ENCODE results near the gene ACOXL. TPM values are rescaled to one million over a fixed set of nuclear protein-coding genes. Genes with fewer than 3 reads are reported as not detected.

The ACOXL gene
- total and polyA plus RNA-seq, 2 of the 8 experiments (the other 6 are each of a cell fraction or from before 2014, with no cell fraction given) = 11.4 to 20.6 TPM

DNA sequence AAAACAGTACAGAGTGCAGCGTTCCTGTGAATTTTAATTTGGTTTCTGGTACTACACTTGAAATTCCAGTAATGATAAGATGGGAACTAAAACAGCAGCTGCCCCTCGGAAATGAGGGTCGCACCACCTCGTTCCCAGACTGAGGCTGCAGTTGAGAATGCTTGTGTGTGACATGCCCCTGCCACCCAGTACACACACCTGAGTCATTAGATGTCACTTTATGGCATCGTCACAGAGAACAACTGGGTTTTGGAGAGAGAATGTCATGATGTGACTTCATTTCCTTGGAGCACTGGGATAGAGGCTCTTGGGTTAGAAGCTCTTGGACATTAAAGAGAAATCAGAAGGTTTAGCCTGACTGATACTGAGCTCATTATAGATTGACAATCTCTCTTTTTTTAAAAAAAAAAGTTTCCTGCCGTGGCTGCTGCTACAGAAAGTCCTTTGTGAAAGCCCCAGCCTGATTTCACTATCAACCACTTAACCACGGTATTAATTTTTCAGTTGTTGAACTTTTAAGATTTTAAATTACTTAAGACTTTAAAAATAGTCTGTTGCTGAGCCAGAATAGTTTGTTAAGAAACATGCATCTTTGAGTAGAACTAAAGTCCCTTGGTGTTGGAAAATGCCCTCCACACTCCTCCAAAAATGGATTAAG lies 412.9 kb downstream of the ACOXL start:
- Histone ChIP-seq H3K27ac (ENCODE audit: low read depth, low read length) (no peak overlapping the region), H3K9me3 (ENCODE audit: insufficient read depth in 2 of 2, low read depth in 1 of 2, low read length in 1 of 2) (no peaks in the 10 kb centered on the region), H4K8ac (ENCODE audit: extremely low read depth, insufficient read depth, low read length) (no peak overlapping the region), H3K4me1 (replicated peaks in 1 of 4; ENCODE audit: control insufficient read depth in 3 of 4, insufficient read depth in 4 of 4, low read length in 3 of 4) (0 out of 7 replicates have a peak, but pooled peaks cover 0 to 3% (median 0%) of the 10 kb centered on the region in 4 experiments), H2BK120ac (replicated peaks; ENCODE audit: low read depth, low read length) (no peak overlapping the region), H2BK5ac (ENCODE audit: low read depth, low read length) (no peak overlapping the region), H3K36me3 (ENCODE audit: control insufficient read depth in 2 of 4, insufficient read depth in 4 of 4, low read length in 3 of 4) (peaks cover 0 to 21% (median 5%) of the 10 kb centered on the region in 4 experiments; a peak in 3 of 8 replicates), H2BK15ac (ENCODE audit: low read length) (no peak overlapping the region), H3K4ac (replicated peaks; ENCODE audit: insufficient read length, low read depth, low read length) (no peak overlapping the region), H3K79me1 (ENCODE audit: low read depth, low read length) (peaks cover 3% of the 10 kb centered on the region; the same call in 1 of the 2 replicates), H3K79me2 (ENCODE audit: control insufficient read depth in 1 of 2, insufficient read depth in 2 of 2, low read length in 2 of 2) (peaks cover 0 to 32% of the 10 kb centered on the region in 2 experiments; a peak in 3 of 4 replicates), H3K56ac (replicated peaks; ENCODE audit: insufficient read length, low read depth, low read length) (no peak overlapping the region), H3K4me2 (ENCODE audit: insufficient read depth in 1 of 2, low read depth in 2 of 2, low read length in 2 of 2) (no peak overlapping the region), H3K23me2 (ENCODE audit: low read depth, low read length) (no peaks in the 10 kb centered on the region), H3K9ac (replicated peaks in 1 of 4; ENCODE audit: extremely low read depth in 1 of 4, low read depth in 3 of 4, low read length in 3 of 4) (no peak overlapping the region), H3K4me3 (ENCODE audit: extremely low read depth in 1 of 4, insufficient read depth in 2 of 4, low read depth in 3 of 4, low read length in 4 of 4) (no peak overlapping the region), H2AFZ (ENCODE audit: low read length) (no peak overlapping the region), H3K14ac (ENCODE audit: insufficient read length) (no peak overlapping the region), H3K18ac (ENCODE audit: extremely low read depth, low read length) (no peak overlapping the region), H3K23ac (ENCODE audit: insufficient read length) (no peak overlapping the region), H4K20me1 (replicated peaks in 1 of 2; ENCODE audit: control insufficient read depth in 1 of 2, insufficient read depth in 2 of 2, low read length in 2 of 2) (peaks cover 6 to 16% of the 10 kb centered on the region in 2 experiments), H3K27me3 (replicated peaks in 1 of 4; ENCODE audit: control insufficient read depth in 3 of 4, extremely low read depth in 1 of 4, insufficient read depth in 3 of 4, low read length in 3 of 4) (no peaks in the 10 kb centered on the region; a peak in 1 of 7 replicates), H2AK5ac (ENCODE audit: low read depth, low read length) (no peak overlapping the region), H4K91ac (replicated peaks; ENCODE audit: insufficient read length, low read length) (no peak overlapping the region), H2BK20ac (ENCODE audit: low read length) (no peak overlapping the region), H4K5ac (ENCODE audit: insufficient read length, low read depth, low read length) (no peak overlapping the region), H2BK12ac (ENCODE audit: low read depth, low read length) (no peak overlapping the region)
- DNase-seq (ENCODE audit: low read depth in 1 of 2, low spot score in 2 of 2) (no peak), FAIRE-seq (no peak)
- POLR2A ChIA-PET (ENCODE audit: partially characterized antibody) = interaction anchor here (1.4 to 1.8 kb wide), 2 partner anchors 12 to 24 kb away, joined by 3 to 5 read pairs; partner anchors contain the start of gene BCL2L11
- 93% methylated on average over 7 of the region's 7 CpGs; no CpG with 5 or more reads in 1 of the 2 experiments for WGBS, 2 experiments (ENCODE audit: extremely low coverage in 1 of 2, insufficient coverage in 1 of 2, insufficient read length in 1 of 2, insufficient replicate concordance in 2 of 2, low coverage in 1 of 2, low lambda C conversion rate in 2 of 2, missing lambda C conversion rate in 1 of 2)
- CTCF ChIA-PET (ENCODE audit: partially characterized antibody) = interaction anchor here (1.0 to 2.3 kb wide), 4 partner anchors 9 to 13 kb away, joined by 3 to 8 read pairs (median 4); no protein-coding TSS in a partner anchor
- TF ChIP-seq, protein P1, sequence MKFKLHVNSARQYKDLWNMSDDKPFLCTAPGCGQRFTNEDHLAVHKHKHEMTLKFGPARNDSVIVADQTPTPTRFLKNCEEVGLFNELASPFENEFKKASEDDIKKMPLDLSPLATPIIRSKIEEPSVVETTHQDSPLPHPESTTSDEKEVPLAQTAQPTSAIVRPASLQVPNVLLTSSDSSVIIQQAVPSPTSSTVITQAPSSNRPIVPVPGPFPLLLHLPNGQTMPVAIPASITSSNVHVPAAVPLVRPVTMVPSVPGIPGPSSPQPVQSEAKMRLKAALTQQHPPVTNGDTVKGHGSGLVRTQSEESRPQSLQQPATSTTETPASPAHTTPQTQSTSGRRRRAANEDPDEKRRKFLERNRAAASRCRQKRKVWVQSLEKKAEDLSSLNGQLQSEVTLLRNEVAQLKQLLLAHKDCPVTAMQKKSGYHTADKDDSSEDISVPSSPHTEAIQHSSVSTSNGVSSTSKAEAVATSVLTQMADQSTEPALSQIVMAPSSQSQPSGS (IDR thresholded peaks at IDR 0.05; ENCODE audit: low read length) = no peak
- TF ChIP-seq ASH2L (IDR thresholded peaks at IDR 0.05; ENCODE audit: low read length) = no peak
- no peak for TF ChIP-seq SUZ12 (IDR thresholded peaks at IDR 0.05; ENCODE audit: low read length)
- TF ChIP-seq SAP30 (IDR thresholded peaks at IDR 0.05; ENCODE audit: insufficient read depth, insufficient replicate concordance, low read length) = no peak
- no peak for TF ChIP-seq ZNF274 (IDR thresholded peaks at IDR 0.05; ENCODE audit: borderline replicate concordance, extremely low read depth, low read length)
- TF ChIP-seq HDAC2 (IDR thresholded peaks at IDR 0.05; ENCODE audit: borderline replicate concordance in 1 of 2, low read depth in 2 of 2, low read length in 2 of 2) = no peak
- TF ChIP-seq, protein P2, sequence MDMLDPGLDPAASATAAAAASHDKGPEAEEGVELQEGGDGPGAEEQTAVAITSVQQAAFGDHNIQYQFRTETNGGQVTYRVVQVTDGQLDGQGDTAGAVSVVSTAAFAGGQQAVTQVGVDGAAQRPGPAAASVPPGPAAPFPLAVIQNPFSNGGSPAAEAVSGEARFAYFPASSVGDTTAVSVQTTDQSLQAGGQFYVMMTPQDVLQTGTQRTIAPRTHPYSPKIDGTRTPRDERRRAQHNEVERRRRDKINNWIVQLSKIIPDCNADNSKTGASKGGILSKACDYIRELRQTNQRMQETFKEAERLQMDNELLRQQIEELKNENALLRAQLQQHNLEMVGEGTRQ (IDR thresholded peaks at IDR 0.05; ENCODE audit: low read length) = no peak
- no peak for TF ChIP-seq BACH1 (IDR thresholded peaks at IDR 0.05; ENCODE audit: low read length)
